ENCODE data around the gene ULK1.

ULK1 gene

GRCh38 chr12:131895640-131896079 lies 1.2 kb downstream of the ULK1 start:
- DNase-seq (ENCODE audit: low spot score) = no peak
- no CpG with 5 or more reads among the region's 12 CpGs for WGBS, 2 donors (ENCODE audit: extremely low coverage in 2 of 2, insufficient read length in 2 of 2, insufficient replicate concordance in 1 of 2)

GRCh38 chr12:131896080-131896810 lies 1.8 kb downstream of the ULK1 start:
- H3K27me3 ChIP-seq (ENCODE audit: control insufficient read depth in 3 of 3, insufficient read depth in 3 of 3, low read depth in 1 of 3, low read length in 3 of 3) = no peaks in the 10 kb centered on the region
- H4K8ac ChIP-seq (ENCODE audit: low read depth, low read length) = no peak overlapping the region
- peak overlapping the region; percentile 60 for H3K23ac ChIP-seq (ENCODE audit: low read depth, low read length, poor library complexity)
- H3K4me1 ChIP-seq (ENCODE audit: control insufficient read depth in 2 of 2, insufficient read depth in 1 of 2, low read depth in 1 of 2, low read length in 2 of 2) = peaks cover 14 to 21% of the 10 kb centered on the region in 2 donors
- peak overlapping the region; percentile 73 for H2BK12ac ChIP-seq (ENCODE audit: low read length)
- peak; percentile 76 for DNase-seq (ENCODE audit: low spot score)
- H3K79me1 ChIP-seq (ENCODE audit: low read depth, low read length) = peaks cover 12% of the 10 kb centered on the region
- H3K4me3 ChIP-seq (ENCODE audit: low read length in 2 of 2) = peak overlapping the region; percentile 72 to 77
- H2AK5ac ChIP-seq (ENCODE audit: low read depth, low read length) = no peak overlapping the region
- no peak overlapping the region for H3K14ac ChIP-seq (ENCODE audit: low read length)
- H3K9ac ChIP-seq (ENCODE audit: low read depth, low read length, poor library complexity) = peak overlapping the region; percentile 66
- H3K4ac ChIP-seq (ENCODE audit: low read length) = no peak overlapping the region
- no peak overlapping the region for H2AFZ ChIP-seq (ENCODE audit: low read length)
- H2BK15ac ChIP-seq (ENCODE audit: low read length) = no peak overlapping the region
- H3K36me3 ChIP-seq (replicated peaks in 1 of 2; ENCODE audit: control insufficient read depth in 2 of 2, insufficient read depth in 2 of 2, low read length in 2 of 2) = peaks cover 8 to 39% of the 10 kb centered on the region in 2 donors
- H2BK5ac ChIP-seq (ENCODE audit: low read length) = peak overlapping the region; percentile 75
- H4K91ac ChIP-seq (ENCODE audit: low read depth, low read length, poor library complexity) = no peak overlapping the region
- peak overlapping the region; percentile 91 for H3K18ac ChIP-seq (ENCODE audit: low read length)
- H3K9me3 ChIP-seq (replicated peaks in 1 of 2; ENCODE audit: control insufficient read depth in 2 of 2, insufficient read depth in 1 of 2, low read depth in 1 of 2, low read length in 2 of 2) = peaks cover 0 to 1% of the 10 kb centered on the region in 2 donors
- H2BK120ac ChIP-seq (ENCODE audit: low read depth, low read length) = no peak overlapping the region
- WGBS, 2 donors (ENCODE audit: extremely low coverage in 2 of 2, insufficient read length in 2 of 2, insufficient replicate concordance in 1 of 2) = no CpG with 5 or more reads among the region's 39 CpGs
- H3K27ac ChIP-seq (replicated peaks; ENCODE audit: low read length) = no peak overlapping the region
- H3K4me2 ChIP-seq (ENCODE audit: insufficient read depth, low read length, poor library complexity, severe bottlenecking) = peak overlapping the region; percentile 84

More at GRCh38 chr12:131895640-131896079, 1.2 kb downstream of the ULK1 start:
- H2BK12ac ChIP-seq (ENCODE audit: low read length) = no peak overlapping the region
- H3K9ac ChIP-seq (ENCODE audit: low read depth, low read length, poor library complexity) = no peak overlapping the region
- peaks cover 0 to 1% of the 10 kb centered on the region in 2 donors for H3K9me3 ChIP-seq (replicated peaks in 1 of 2; ENCODE audit: control insufficient read depth in 2 of 2, insufficient read depth in 1 of 2, low read depth in 1 of 2, low read length in 2 of 2)
- H2BK5ac ChIP-seq (ENCODE audit: low read length) = peak overlapping the region; percentile 29
- no peak overlapping the region for H4K91ac ChIP-seq (ENCODE audit: low read depth, low read length, poor library complexity)
- H3K14ac ChIP-seq (ENCODE audit: low read length) = no peak overlapping the region
- peak overlapping the region; percentile 87 for H3K18ac ChIP-seq (ENCODE audit: low read length)
- H4K8ac ChIP-seq (ENCODE audit: low read depth, low read length) = no peak overlapping the region
- peak overlapping the region; percentile 70 for H2AK5ac ChIP-seq (ENCODE audit: low read depth, low read length)
- H2BK15ac ChIP-seq (ENCODE audit: low read length) = no peak overlapping the region
- peak overlapping the region; percentile 72 to 77 for H3K4me3 ChIP-seq (ENCODE audit: low read length in 2 of 2)
- H2AFZ ChIP-seq (ENCODE audit: low read length) = no peak overlapping the region
- no peak overlapping the region for H2BK120ac ChIP-seq (ENCODE audit: low read depth, low read length)
- H3K23ac ChIP-seq (ENCODE audit: low read depth, low read length, poor library complexity) = peak overlapping the region; percentile 60
- H3K36me3 ChIP-seq (replicated peaks in 1 of 2; ENCODE audit: control insufficient read depth in 2 of 2, insufficient read depth in 2 of 2, low read length in 2 of 2) = peaks cover 8 to 39% of the 10 kb centered on the region in 2 donors
- peak overlapping the region; percentile 84 for H3K4me2 ChIP-seq (ENCODE audit: insufficient read depth, low read length, poor library complexity, severe bottlenecking)
- H3K79me1 ChIP-seq (ENCODE audit: low read depth, low read length) = peaks cover 12% of the 10 kb centered on the region
- H3K27me3 ChIP-seq (ENCODE audit: control insufficient read depth in 3 of 3, insufficient read depth in 3 of 3, low read depth in 1 of 3, low read length in 3 of 3) = no peaks in the 10 kb centered on the region
- no peak overlapping the region for H3K4ac ChIP-seq (ENCODE audit: low read length)
- H3K4me1 ChIP-seq (ENCODE audit: control insufficient read depth in 2 of 2, insufficient read depth in 1 of 2, low read depth in 1 of 2, low read length in 2 of 2) = peaks cover 14 to 21% of the 10 kb centered on the region in 2 donors
- no peak overlapping the region for H3K27ac ChIP-seq (replicated peaks; ENCODE audit: low read length)

GRCh38 chr12:131896811-131897270 lies 2.4 kb downstream of the ULK1 start:
- H4K8ac ChIP-seq (ENCODE audit: low read depth, low read length) = no peak overlapping the region
- no peak overlapping the region for H2BK120ac ChIP-seq (ENCODE audit: low read depth, low read length)
- H3K23ac ChIP-seq (ENCODE audit: low read depth, low read length, poor library complexity) = peak overlapping the region; percentile 34
- no CpG with 5 or more reads among the region's 14 CpGs for WGBS, 2 donors (ENCODE audit: extremely low coverage in 2 of 2, insufficient read length in 2 of 2, insufficient replicate concordance in 1 of 2)
- no peak overlapping the region for H2BK15ac ChIP-seq (ENCODE audit: low read length)
- no peak overlapping the region for H2AFZ ChIP-seq (ENCODE audit: low read length)
- no peak overlapping the region for H2AK5ac ChIP-seq (ENCODE audit: low read depth, low read length)
- peak overlapping the region; percentile 73 for H2BK12ac ChIP-seq (ENCODE audit: low read length)
- H3K9ac ChIP-seq (ENCODE audit: low read depth, low read length, poor library complexity) = no peak overlapping the region
- H3K9me3 ChIP-seq (replicated peaks in 1 of 2; ENCODE audit: control insufficient read depth in 2 of 2, insufficient read depth in 1 of 2, low read depth in 1 of 2, low read length in 2 of 2) = peaks cover 0 to 1% of the 10 kb centered on the region in 2 donors
- H3K4me1 ChIP-seq (ENCODE audit: control insufficient read depth in 2 of 2, insufficient read depth in 1 of 2, low read depth in 1 of 2, low read length in 2 of 2) = peaks cover 17 to 21% of the 10 kb centered on the region in 2 donors
- H3K4me3 ChIP-seq (ENCODE audit: low read length in 2 of 2) = peak overlapping the region in 1 of 2 donors; percentile 6
- peaks cover 8 to 43% of the 10 kb centered on the region in 2 donors for H3K36me3 ChIP-seq (replicated peaks in 1 of 2; ENCODE audit: control insufficient read depth in 2 of 2, insufficient read depth in 2 of 2, low read length in 2 of 2)
- peak overlapping the region; percentile 84 for H3K4me2 ChIP-seq (ENCODE audit: insufficient read depth, low read length, poor library complexity, severe bottlenecking)
- H4K91ac ChIP-seq (ENCODE audit: low read depth, low read length, poor library complexity) = no peak overlapping the region
- H3K27ac ChIP-seq (replicated peaks; ENCODE audit: low read length) = no peak overlapping the region
- no peak for DNase-seq (ENCODE audit: low spot score)
- H3K79me1 ChIP-seq (ENCODE audit: low read depth, low read length) = peaks cover 14% of the 10 kb centered on the region
- H3K4ac ChIP-seq (ENCODE audit: low read length) = no peak overlapping the region
- H2BK5ac ChIP-seq (ENCODE audit: low read length) = peak overlapping the region; percentile 75
- no peak overlapping the region for H3K14ac ChIP-seq (ENCODE audit: low read length)
- H3K27me3 ChIP-seq (ENCODE audit: control insufficient read depth in 3 of 3, insufficient read depth in 3 of 3, low read depth in 1 of 3, low read length in 3 of 3) = no peaks in the 10 kb centered on the region
- peak overlapping the region; percentile 57 for H3K18ac ChIP-seq (ENCODE audit: low read length)

GRCh38 chr12:131897276-131897675 lies 2.9 kb downstream of the ULK1 start:
- Histone ChIP-seq H4K8ac (ENCODE audit: low read depth, low read length) (no peak overlapping the region), H3K36me3 (replicated peaks in 1 of 2; ENCODE audit: control insufficient read depth in 2 of 2, insufficient read depth in 2 of 2, low read length in 2 of 2) (peaks cover 8 to 43% of the 10 kb centered on the region in 2 donors), H3K14ac (ENCODE audit: low read length) (no peak overlapping the region), H2AK5ac (ENCODE audit: low read depth, low read length) (no peak overlapping the region), H2AFZ (ENCODE audit: low read length) (no peak overlapping the region), H3K79me1 (ENCODE audit: low read depth, low read length) (peaks cover 17% of the 10 kb centered on the region), H3K27ac (replicated peaks; ENCODE audit: low read length) (no peak overlapping the region), H3K4me1 (ENCODE audit: control insufficient read depth in 2 of 2, insufficient read depth in 1 of 2, low read depth in 1 of 2, low read length in 2 of 2) (peaks cover 17 to 21% of the 10 kb centered on the region in 2 donors), H3K9me3 (replicated peaks in 1 of 2; ENCODE audit: control insufficient read depth in 2 of 2, insufficient read depth in 1 of 2, low read depth in 1 of 2, low read length in 2 of 2) (peaks cover 0 to 1% of the 10 kb centered on the region in 2 donors), H3K9ac (ENCODE audit: low read depth, low read length, poor library complexity) (no peak overlapping the region), H3K4me3 (ENCODE audit: low read length in 2 of 2) (no peak overlapping the region), H4K91ac (ENCODE audit: low read depth, low read length, poor library complexity) (no peak overlapping the region), H2BK15ac (ENCODE audit: low read length) (no peak overlapping the region), H3K27me3 (ENCODE audit: control insufficient read depth in 3 of 3, insufficient read depth in 3 of 3, low read depth in 1 of 3, low read length in 3 of 3) (no peaks in the 10 kb centered on the region), H3K4ac (ENCODE audit: low read length) (no peak overlapping the region), H3K4me2 (ENCODE audit: insufficient read depth, low read length, poor library complexity, severe bottlenecking) (no peak overlapping the region), H2BK12ac (ENCODE audit: low read length) (no peak overlapping the region), H2BK120ac (ENCODE audit: low read depth, low read length) (no peak overlapping the region), H3K18ac (ENCODE audit: low read length) (no peak overlapping the region), H2BK5ac (ENCODE audit: low read length) (peak overlapping the region; percentile 75), H3K23ac (ENCODE audit: low read depth, low read length, poor library complexity) (no peak overlapping the region)
- WGBS, 2 donors (ENCODE audit: extremely low coverage in 2 of 2, insufficient read length in 2 of 2, insufficient replicate concordance in 1 of 2) = no CpG with 5 or more reads among the region's 18 CpGs
- no peak for DNase-seq (ENCODE audit: low spot score)
